GM19324 (cell line): Measurements from ENCODE around the gene CNTNAP3B.
"Not testable (repeated sequence)": the region's sequence is repeated elsewhere in the genome, so short reads cannot be mapped to it uniquely, and the experiment has no call there.

Experiments used
- ATAC-seq: cut with Tn5 transposase; IDR thresholded peaks from one replicate; pipeline ENCODE4 v1.9.1; 2021; ENCODE audit warnings: mild to moderate bottlenecking, moderate library complexity; ENCODE audit not compliant: unreplicated experiment, low FRiP score

Gene CNTNAP3B

DNA sequence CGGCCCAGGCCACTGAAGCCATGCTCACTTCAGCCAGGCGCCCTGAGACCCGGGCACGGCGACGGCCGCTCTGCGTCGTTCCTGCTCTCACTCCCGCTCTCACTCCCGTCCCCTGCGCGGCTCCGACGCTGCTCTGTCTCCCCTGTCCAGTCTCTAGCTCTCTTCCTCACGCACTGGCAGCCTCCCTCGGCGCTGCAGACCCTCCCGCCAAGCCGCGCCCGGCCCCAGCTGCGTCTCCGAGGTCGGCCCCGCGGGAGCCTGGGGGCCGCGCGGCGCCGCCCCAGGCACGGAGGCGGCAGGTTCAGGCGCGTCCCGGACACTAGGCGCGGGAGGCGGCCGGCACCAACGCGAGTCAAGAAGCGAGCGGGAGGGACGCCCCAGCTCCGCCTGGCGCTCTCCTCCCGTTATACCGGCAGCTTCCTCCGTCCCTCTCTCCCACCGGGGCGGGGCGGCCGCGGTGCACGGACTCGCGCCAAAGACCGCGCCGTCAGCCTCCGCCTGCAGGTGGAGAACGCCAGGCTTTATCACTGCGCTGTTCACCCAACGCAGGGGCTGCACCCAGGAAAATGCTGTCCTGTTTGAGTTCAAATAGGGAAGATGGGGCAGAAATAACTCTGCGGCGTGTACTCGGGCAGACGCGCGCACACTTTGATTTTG lies at the start of gene CNTNAP3B:
Gene CNTNAP3B (minus strand): TSS at position 354 of the 657 bp plus-strand sequence. CDS start 332 bp downstream, at position 22.
- ATAC-seq = not testable (repeated sequence)

- not testable (repeated sequence) for ATAC-seq
Measured at GRCh38 chr9:42160299-42160698, 31.1 kb upstream of the CNTNAP3B start.

DNA sequence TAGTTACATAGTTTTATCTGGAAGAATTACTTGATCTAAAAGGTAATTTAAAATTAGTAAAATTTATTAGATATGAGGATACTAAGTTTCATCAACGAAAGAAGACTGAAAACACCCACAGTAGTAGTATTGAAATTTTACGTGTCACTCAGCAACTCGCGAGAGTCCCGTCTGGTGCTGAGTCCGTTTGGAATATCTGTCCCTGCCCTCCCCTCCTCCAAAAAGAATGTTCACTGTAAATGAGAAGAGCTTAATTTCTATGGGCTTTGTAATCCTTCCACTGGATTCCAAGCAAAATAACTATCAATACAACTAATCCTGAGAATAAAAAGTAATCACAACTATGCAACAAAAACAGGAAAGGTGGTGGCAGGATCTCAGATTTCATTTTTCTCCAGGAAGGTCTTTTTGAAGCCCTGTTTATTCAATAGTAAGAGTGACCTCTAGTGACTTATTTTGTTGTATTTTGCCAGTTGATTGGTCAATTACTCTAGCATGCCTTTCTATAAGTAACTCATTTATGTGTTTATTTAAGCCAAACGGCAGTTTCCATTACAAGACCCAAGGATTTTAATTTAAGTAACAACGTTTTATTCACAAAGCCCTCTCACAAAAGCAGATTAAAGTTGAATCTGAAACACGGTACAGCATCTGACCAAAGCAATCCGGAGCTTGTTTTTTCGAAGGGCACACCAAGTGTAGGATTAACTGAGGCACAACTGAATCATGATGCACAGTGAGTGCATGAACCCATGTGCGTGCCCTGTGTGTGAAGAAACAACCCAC lies 2.0 kb downstream of the CNTNAP3B start:
- not testable (repeated sequence) for ATAC-seq

DNA sequence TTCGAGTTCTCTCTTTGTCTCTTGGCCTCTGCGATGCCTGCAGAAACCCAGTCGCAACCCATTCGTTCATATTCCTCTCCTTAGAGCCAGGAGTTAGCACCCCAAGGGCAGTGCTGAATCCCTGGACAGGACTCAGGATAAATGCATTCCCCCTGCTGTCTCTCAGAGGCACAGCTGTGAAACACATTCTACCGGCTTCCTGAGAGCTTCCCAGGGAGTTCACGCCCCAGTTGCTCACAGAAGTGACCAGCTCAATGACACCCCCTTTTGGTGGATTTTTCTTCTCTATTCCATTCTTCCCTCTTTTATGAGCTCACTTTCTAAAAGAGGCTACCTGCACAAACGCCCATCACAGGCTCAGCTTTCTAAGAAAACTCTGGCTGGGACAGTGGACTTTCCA lies 8.2 kb downstream of the CNTNAP3B start:
- ATAC-seq = not testable (repeated sequence)

DNA sequence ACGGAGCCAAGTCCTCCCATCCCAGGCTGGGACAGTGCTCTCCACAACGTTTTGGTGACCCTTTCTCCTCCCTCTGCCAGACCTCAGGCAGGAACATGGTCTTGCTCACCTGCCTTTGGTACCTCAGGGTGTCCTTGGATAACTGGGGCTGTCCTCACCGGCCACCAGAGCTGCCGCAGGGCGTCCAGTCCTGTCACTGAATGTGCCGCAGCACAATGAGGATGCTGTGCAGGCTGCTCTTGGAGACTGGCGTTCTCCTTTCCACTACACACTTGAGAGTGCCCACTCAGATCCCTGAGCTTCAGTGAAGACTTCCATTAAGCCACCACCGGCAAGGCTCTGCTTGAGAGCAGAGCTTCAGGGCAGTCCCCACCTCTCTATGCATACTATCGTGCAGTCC lies 33.3 kb downstream of the CNTNAP3B start:
- not testable (repeated sequence) for ATAC-seq

DNA sequence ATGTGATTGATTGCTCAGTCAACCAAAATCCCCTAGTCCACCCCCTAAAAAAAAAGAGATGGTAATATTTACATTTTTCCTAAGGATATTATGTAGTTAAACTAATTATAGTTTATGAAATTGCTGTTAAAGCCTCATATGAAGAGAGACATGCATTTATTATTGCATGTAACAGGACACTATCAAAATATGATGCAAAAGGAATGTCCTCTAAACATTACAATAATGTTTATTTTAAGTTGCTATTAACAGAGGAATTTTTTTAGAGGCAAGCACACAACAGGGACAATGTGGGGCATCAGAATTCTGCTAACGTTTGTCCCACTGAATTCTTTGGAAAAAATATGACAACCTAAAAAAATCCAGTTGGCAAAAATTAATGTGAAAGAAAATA lies 44.7 kb downstream of the CNTNAP3B start:
- not testable (repeated sequence) for ATAC-seq

GRCh38 chr9:42083877-42084558 lies 45.2 kb downstream of the CNTNAP3B start:
- not testable (repeated sequence) for ATAC-seq

- ATAC-seq = not testable (repeated sequence)
Measured at GRCh38 chr9:42080376-42080775, 48.9 kb downstream of the CNTNAP3B start.

GRCh38 chr9:42074868-42075267 lies 54.4 kb downstream of the CNTNAP3B start:
- not testable (repeated sequence) for ATAC-seq

GRCh38 chr9:42071026-42071425 lies 58.2 kb downstream of the CNTNAP3B start:
- not testable (repeated sequence) for ATAC-seq

DNA sequence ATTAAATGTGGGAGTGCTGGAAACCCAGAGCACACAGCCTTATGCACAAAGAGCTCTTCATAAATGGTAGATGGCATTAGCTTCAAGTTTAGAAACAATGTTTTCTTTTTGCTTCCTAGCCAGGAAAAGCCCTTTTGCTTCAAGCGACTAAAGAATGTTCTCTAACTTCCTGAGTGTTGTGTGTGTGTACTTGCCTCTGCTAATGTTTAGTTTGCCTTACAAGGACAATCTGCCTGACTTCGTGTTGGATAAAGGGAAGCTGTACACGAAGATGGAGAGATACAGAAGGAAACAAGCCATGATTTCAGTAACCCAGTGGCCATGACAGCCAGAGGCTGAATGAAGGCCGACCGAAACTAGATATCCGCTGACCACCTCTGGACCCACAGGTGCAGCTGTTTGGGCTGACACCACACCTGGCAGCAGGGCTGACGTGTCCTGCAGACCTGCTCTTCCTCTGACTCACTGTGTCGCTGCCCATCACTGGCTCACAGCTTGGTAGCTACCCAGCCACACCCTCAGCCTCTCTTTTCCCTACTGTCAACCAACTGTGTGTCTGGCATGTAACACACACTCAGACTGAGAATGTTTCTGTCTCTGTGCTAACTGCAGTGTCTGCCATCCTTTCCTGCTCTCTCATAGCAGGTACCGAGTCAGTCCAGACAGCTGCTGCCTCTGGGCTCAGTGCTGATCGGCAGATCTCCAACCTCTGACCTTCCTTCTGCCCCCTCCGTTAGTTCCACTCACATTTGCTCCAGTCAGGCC lies 59.0 kb downstream of the CNTNAP3B start:
- not testable (repeated sequence) for ATAC-seq

GRCh38 chr9:42053874-42054273 lies 75.4 kb downstream of the CNTNAP3B start:
- ATAC-seq = not testable (repeated sequence)

GRCh38 chr9:42050701-42051100 lies 78.5 kb downstream of the CNTNAP3B start:
- ATAC-seq = not testable (repeated sequence)

GRCh38 chr9:42044422-42045010 lies 84.7 kb downstream of the CNTNAP3B start:
- not testable (repeated sequence) for ATAC-seq

DNA sequence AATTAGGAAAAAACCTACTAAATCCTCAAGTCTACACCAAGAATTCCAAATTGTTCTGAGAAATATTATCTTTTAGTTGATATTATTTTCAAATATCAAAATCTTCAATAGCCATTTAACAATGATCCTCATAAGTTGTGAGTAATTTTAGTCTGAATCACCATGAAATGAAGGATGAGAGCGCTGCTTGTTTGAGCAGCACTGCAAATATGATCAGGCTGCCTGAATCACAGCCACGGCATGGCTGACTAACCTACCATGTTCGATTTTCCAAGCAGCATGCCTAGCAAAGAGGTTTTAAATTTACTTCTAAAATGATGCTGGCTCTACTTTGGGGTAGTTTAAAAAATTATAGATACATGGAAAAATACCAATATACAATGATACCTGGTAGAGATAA lies 95.7 kb downstream of the CNTNAP3B start:
- not testable (repeated sequence) for ATAC-seq

DNA sequence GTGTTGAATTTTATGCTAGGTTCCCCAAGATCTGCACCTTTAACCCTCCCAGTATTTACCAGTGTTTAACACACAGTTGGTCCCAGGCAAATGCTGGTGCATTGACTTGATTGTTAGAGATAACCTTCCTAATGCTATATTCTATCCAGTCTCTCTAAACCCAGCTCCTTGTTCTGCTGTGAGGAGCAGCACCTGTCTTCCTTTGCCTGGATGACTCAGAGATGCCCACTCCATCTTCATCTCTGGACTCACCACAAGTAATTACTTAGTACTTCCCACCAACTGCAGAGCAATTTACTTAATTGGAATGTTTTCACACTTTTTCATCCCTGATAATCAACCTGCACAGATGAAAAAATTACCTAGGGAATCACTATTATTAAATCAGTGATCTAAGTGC lies 108.6 kb downstream of the CNTNAP3B start:
- not testable (repeated sequence) for ATAC-seq

GRCh38 chr9:42018220-42018922 lies 110.9 kb downstream of the CNTNAP3B start:
- not testable (repeated sequence) for ATAC-seq

DNA sequence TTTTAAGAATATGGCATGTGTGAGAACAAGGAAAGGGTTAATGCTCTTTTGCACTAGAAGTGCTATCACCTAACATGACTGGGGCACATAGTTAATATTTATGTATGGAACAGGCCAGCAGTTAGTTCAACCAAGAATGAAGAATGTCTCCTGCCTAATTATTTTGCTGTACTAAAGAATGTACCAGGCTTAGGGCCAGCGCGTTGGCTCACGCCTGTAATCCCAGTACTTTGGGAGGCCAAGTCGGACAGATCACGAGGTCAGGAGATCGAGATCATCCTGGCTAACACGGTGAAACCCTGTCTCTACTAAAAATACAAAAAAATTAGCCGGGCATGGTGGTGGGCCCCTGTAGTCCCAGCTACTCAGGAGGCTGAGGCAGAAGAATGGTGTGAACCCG lies 114.9 kb downstream of the CNTNAP3B start:
- ATAC-seq = not testable (repeated sequence)

DNA sequence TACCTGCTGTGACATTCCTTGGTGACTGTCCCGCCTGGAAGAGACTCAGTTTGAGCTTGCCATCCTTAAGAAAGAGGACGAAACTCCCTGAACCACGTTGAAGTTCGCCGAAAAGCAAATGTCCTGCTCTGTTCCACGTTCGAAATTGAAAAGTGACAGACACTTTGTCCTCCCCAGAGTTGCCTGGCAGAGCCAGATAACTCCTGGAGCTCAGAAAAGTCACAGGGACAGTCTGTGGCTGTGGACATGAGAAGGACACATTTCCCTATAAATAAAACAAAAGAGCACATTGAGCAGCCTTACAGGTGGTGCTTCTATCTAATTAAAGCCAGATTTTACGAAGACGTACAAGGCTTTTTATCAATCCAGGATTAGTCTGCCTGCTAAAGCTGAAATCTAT lies 137.6 kb downstream of the CNTNAP3B start:
- ATAC-seq = not testable (repeated sequence)
